ENCODE data around the gene TMCC1. TPM values are rescaled to one million over a fixed set of nuclear protein-coding genes. Genes with fewer than 3 reads are reported as not detected.
A peak's percentile ranks its signal among the peaks of the same experiment; 100 is the strongest.

Gene TMCC1
- total RNA-seq, 2 experiments from 2014 or later: 15.9 to 16.8 TPM

DNA sequence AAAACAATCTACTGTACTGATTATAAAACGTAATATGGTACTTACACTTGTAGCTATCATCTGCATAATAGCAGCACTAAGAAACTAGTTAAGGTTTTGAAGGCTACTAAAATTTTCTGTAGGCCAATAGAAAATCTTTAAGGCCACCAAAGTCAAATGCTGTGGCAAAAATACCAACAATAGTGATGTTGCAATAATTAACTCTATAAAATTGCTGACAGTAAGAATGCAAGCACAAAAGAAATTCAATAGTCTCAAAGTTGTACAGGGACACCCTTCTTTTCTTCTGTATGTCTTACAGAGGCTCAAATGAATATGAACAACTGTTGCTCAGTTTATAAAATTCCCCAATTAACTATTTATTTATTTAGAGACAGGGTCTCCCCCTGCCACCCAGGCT lies 62.0 kb downstream of the TMCC1 start:
- ChIA-PET POLR2A (no interaction called here), CTCF (interaction anchor here (1.1 to 1.5 kb wide), 6 partner anchors 8 to 266 kb away, joined by 3 to 5 read pairs (median 3); no protein-coding TSS in a partner anchor)
- Mint-ChIP-seq H3K4me1 (ENCODE audit: low read depth) (peaks cover 18% of the 10 kb centered on the region), H3K4me3 (no peak overlapping the region), H3K9me3 (ENCODE audit: insufficient read depth) (no peaks in the 10 kb centered on the region), H3K36me3 (ENCODE audit: low read depth) (no peaks in the 10 kb centered on the region), H3K27ac (no peak overlapping the region), H3K27me3 (ENCODE audit: low read depth) (no peaks in the 10 kb centered on the region)
- ATAC-seq (no peak), DNase-seq (no peak)

DNA sequence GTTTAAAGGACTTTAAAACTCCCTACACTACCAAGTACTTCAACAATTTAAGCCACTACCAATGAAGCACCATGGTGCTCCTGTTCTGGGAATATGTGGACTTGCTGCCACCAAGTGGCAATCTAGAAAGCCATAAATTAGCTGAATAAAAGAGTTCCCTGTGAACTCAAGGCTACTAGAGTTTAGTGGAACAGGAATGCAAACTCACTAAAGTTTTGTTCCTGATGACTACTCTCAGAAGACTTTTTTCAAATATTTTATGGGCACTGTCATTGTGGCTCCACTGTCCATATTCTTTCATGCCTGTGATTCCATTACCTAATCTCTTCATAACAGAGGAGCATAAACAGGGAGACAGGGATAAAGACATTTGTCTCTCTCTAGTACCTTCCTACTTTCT lies 63.9 kb downstream of the TMCC1 start:
- Mint-ChIP-seq H3K27me3 (ENCODE audit: low read depth) (no peaks in the 10 kb centered on the region), H3K9me3 (ENCODE audit: insufficient read depth) (no peaks in the 10 kb centered on the region), H3K27ac (no peak overlapping the region), H3K4me1 (ENCODE audit: low read depth) (peaks cover 22% of the 10 kb centered on the region), H3K4me3 (no peak overlapping the region), H3K36me3 (ENCODE audit: low read depth) (no peaks in the 10 kb centered on the region)
- POLR2A ChIA-PET: no interaction called here
- ATAC-seq: peak; percentile 61
- peak; percentile 28 for DNase-seq
- CTCF ChIA-PET: interaction anchor here (1.0 to 2.5 kb wide), 7 partner anchors 84 to 339 kb away, joined by 3 to 10 read pairs (median 5); no protein-coding TSS in a partner anchor

DNA sequence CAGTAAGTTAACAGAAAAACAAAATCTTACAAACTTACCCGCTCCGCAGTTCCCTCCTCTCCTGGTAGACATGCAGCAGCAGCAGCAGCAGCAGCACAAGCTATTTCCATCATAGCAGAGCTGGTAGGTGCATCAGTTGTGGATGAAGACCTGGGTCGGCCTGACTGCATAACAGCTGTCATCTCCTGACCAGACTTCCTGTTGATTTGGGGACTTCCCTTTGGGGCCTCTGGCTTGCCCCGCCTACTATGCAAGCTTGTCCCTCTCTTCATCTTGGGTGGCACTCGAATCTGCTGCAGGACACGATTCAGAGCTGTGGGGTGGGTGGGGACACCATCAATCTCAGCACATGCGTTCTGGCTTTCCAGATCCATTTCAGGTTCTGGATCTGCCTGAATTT lies 65.7 kb downstream of the TMCC1 start:
- ATAC-seq: peak; percentile 68
- CTCF ChIA-PET: interaction anchor here (1.0 to 2.3 kb wide), 5 partner anchors 114 to 338 kb away, joined by 3 to 13 read pairs (median 5); no protein-coding TSS in a partner anchor
- Mint-ChIP-seq H3K27me3 (ENCODE audit: low read depth) (no peaks in the 10 kb centered on the region), H3K4me1 (ENCODE audit: low read depth) (peaks cover 22% of the 10 kb centered on the region), H3K27ac (peak overlapping the region; percentile 8), H3K9me3 (ENCODE audit: insufficient read depth) (no peaks in the 10 kb centered on the region), H3K36me3 (ENCODE audit: low read depth) (no peaks in the 10 kb centered on the region), H3K4me3 (no peak overlapping the region)
- POLR2A ChIA-PET: interaction anchor here (0.6 to 0.7 kb wide), 2 partner anchors 325 to 392 kb away, joined by 3 read pairs; no protein-coding TSS in a partner anchor
- DNase-seq: peak; percentile 60

DNA sequence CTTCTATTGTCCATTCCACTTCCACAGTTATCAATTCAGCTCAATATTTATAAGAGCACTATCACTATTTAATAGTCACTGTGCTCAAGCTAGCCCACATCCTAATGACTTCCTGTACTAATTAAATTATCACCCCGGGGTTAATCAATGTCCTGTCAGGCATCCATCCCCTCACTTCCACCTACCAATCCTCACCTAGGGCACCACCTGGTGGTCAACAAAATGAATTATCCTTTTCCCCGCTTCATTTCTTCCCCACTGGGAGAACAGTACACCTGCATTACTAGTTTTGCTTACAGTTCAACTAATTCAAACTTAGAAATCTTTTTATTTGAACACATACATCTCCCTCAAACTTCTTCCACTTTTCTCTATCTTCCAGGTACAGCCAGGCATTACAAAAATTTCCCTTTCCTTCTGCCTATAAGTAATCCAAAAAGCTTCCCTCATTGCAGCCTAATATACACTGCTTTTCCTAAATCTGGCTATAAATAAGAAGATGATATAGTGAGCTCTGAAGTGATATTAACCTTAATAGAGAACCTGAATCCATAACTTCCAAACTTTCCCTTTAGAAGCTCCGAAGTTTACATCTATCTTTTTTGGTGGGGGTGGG lies 68.5 kb downstream of the TMCC1 start:
- H3K4me1 Mint-ChIP-seq (ENCODE audit: low read depth): peaks cover 22% of the 10 kb centered on the region
- ChIA-PET POLR2A (no interaction called here), CTCF (interaction anchor here (0.6 to 3.3 kb wide), 19 partner anchors 10 to 442 kb away, joined by 3 to 27 read pairs (median 4); no protein-coding TSS in a partner anchor)
- H3K27ac Mint-ChIP-seq: no peak overlapping the region
- no peak overlapping the region for H3K4me3 Mint-ChIP-seq
- H3K36me3 Mint-ChIP-seq (ENCODE audit: low read depth): no peaks in the 10 kb centered on the region
- H3K27me3 Mint-ChIP-seq (ENCODE audit: low read depth): no peaks in the 10 kb centered on the region
- peak; percentile 63 for DNase-seq
- peak; percentile 60 for ATAC-seq
- no peaks in the 10 kb centered on the region for H3K9me3 Mint-ChIP-seq (ENCODE audit: insufficient read depth)

DNA sequence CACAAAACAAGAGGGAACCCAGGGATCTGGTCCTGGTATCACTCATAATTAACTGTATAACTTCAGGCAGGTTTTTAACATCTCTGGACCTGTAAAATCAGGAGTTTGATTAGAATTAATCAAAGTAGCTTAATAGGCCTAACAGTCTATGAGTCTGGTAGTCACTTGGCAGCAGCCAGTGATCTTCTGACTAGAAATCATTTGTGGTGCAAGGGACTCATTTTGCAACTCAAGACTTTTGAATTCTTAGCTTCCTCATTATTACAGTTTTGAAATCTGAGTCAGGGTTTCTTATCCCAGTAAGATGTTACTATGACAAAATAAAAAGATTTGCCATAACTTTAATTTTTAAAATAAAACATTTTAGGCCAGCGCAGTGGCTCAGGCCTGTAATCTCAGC lies 70.8 kb downstream of the TMCC1 start:
- DNase-seq (no peak), ATAC-seq (no peak)
- no peaks in the 10 kb centered on the region for H3K27me3 Mint-ChIP-seq (ENCODE audit: low read depth)
- peaks cover 15% of the 10 kb centered on the region for H3K4me1 Mint-ChIP-seq (ENCODE audit: low read depth)
- H3K27ac Mint-ChIP-seq: no peak overlapping the region
- ChIA-PET POLR2A (no interaction called here), CTCF (interaction anchor here (1.1 kb wide), 1 partner anchor 14 kb away, joined by 3 read pairs; no protein-coding TSS in a partner anchor)
- H3K36me3 Mint-ChIP-seq (ENCODE audit: low read depth): no peaks in the 10 kb centered on the region
- H3K9me3 Mint-ChIP-seq (ENCODE audit: insufficient read depth): no peaks in the 10 kb centered on the region
- no peak overlapping the region for H3K4me3 Mint-ChIP-seq

DNA sequence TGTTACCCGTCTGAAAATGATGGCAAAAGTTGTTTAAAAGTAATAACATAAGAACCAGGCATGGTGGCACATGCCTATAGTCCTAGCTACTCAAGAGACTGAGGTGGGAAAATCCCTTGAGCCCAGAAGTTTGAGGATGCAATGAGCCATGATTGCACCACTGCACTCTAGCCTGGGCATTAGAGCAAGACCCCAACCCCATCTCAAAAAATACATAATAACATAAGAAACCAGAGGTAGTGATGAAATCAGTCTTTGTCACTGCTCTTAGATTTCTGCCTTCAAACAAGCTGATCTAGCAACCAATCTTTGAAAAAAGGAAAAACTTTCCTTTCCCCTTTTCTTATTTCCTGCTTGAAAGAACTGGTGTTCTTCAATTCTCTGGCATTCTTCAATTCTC lies 71.3 kb downstream of the TMCC1 start:
- H3K4me3 Mint-ChIP-seq: no peak overlapping the region
- H3K9me3 Mint-ChIP-seq (ENCODE audit: insufficient read depth): no peaks in the 10 kb centered on the region
- ChIA-PET POLR2A (no interaction called here), CTCF (interaction anchor here (1.1 kb wide), 1 partner anchor 15 kb away, joined by 3 read pairs; no protein-coding TSS in a partner anchor)
- no peaks in the 10 kb centered on the region for H3K36me3 Mint-ChIP-seq (ENCODE audit: low read depth)
- H3K27me3 Mint-ChIP-seq (ENCODE audit: low read depth): no peaks in the 10 kb centered on the region
- H3K27ac Mint-ChIP-seq: no peak overlapping the region
- ATAC-seq: no peak
- H3K4me1 Mint-ChIP-seq (ENCODE audit: low read depth): peaks cover 10% of the 10 kb centered on the region
- no peak for DNase-seq

DNA sequence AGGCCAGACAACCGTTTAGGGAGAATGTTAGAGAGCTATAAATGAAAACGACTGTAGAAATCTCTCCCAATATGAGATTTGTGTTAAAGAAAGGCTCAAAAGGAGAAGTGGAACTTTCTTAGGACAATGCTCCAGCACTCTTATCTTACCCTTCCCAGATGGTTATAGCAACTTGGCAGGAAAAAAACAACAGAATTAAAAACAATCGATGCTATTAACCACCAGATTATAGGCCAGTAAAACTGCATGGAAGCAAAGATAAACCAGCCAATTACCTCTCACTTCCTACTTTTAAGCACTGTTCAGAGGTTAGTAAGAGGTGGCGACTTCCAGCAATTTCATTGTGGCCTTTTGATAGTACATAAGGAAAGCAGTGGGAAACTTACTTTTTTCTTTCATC lies 72.9 kb downstream of the TMCC1 start:
- no peaks in the 10 kb centered on the region for H3K9me3 Mint-ChIP-seq (ENCODE audit: insufficient read depth)
- ChIA-PET POLR2A (no interaction called here), CTCF (interaction anchor here (1.0 kb wide), 1 partner anchor 193 kb away, joined by 4 read pairs; no protein-coding TSS in a partner anchor)
- no peaks in the 10 kb centered on the region for H3K36me3 Mint-ChIP-seq (ENCODE audit: low read depth)
- ATAC-seq: no peak
- no peak overlapping the region for H3K4me3 Mint-ChIP-seq
- no peak overlapping the region for H3K27ac Mint-ChIP-seq
- peaks cover 4% of the 10 kb centered on the region for H3K4me1 Mint-ChIP-seq (ENCODE audit: low read depth)
- DNase-seq: no peak
- H3K27me3 Mint-ChIP-seq (ENCODE audit: low read depth): no peaks in the 10 kb centered on the region

DNA sequence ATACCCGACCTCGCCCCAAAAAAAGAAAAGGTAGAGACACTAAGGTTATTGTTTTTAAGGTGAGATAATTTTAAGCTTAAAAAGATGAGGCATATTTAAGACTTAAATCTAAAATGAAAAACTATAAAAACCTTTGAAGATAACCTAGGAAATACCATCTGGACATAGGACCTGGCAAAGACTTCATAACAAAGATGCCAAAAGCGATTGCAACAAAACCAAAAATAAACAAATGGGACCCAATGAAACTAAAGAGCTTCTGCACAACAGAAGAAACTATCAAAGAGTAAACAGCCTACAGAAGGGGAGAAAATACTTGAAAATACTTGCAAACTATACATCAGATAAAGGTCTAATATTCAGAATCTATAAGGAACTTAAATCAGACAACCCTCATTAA lies 80.9 kb downstream of the TMCC1 start:
- H3K27me3 Mint-ChIP-seq (ENCODE audit: low read depth): no peaks in the 10 kb centered on the region
- ATAC-seq (no peak), DNase-seq (no peak)
- ChIA-PET POLR2A (no interaction called here), CTCF (interaction anchor here (1.0 to 1.2 kb wide), 2 partner anchors 13 to 322 kb away, joined by 3 read pairs; no protein-coding TSS in a partner anchor)
- no peak overlapping the region for H3K4me3 Mint-ChIP-seq
- H3K4me1 Mint-ChIP-seq (ENCODE audit: low read depth): no peaks in the 10 kb centered on the region
- peaks cover 5% of the 10 kb centered on the region for H3K9me3 Mint-ChIP-seq (ENCODE audit: insufficient read depth)
- H3K36me3 Mint-ChIP-seq (ENCODE audit: low read depth): peaks cover 5% of the 10 kb centered on the region
- no peak overlapping the region for H3K27ac Mint-ChIP-seq

DNA sequence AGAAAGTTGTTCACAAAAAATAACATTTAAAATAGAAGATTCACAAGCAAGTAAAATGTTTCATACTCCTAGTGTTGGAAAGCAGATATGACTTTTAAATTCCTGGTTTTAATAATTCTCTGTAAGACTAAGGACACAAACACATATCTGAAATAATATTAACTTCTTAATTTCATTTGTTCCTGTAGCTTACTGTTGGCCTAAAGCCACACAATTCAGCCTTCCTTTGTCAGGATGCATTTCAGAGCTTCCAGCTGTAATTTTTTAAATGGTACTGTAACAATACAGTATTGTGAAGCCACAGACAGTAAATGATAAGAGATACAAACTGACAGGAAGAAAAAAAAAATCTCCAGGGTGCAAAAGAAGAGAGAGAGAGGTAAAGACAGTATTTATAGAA lies 84.2 kb downstream of the TMCC1 start:
- Mint-ChIP-seq H3K27me3 (ENCODE audit: low read depth) (no peaks in the 10 kb centered on the region), H3K27ac (no peak overlapping the region), H3K36me3 (ENCODE audit: low read depth) (peaks cover 2% of the 10 kb centered on the region), H3K4me1 (ENCODE audit: low read depth) (no peaks in the 10 kb centered on the region), H3K9me3 (ENCODE audit: insufficient read depth) (peaks cover 2% of the 10 kb centered on the region), H3K4me3 (no peak overlapping the region)
- DNase-seq: no peak
- POLR2A ChIA-PET: no interaction called here
- ATAC-seq: no peak
- CTCF ChIA-PET: interaction anchor here (1.2 to 1.4 kb wide), 2 partner anchors 15 to 17 kb away, joined by 3 to 5 read pairs; no protein-coding TSS in a partner anchor

DNA sequence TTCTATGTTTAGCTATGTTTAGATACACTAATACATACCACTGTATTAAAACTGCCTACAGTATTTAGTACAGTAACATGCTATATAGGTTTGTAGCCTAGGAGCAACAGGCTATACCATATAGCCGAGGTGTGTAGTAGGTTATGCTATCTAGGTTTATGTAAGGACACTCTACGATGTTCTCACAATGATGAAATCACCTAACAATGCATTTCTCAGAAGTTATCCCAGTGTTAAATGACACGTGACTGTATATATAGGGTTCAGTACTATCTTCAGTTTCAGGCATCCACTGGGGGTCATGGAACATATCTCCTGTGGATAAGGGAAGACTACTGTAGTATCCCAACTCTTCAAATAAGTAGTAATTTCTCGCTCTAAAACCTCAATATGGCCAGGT lies 97.4 kb downstream of the TMCC1 start:
- CTCF ChIA-PET: interaction anchor here (0.6 kb wide), 1 partner anchor 203 kb away, joined by 3 read pairs; no protein-coding TSS in a partner anchor
- Mint-ChIP-seq H3K27ac (no peak overlapping the region), H3K36me3 (ENCODE audit: low read depth) (no peaks in the 10 kb centered on the region)

DNA sequence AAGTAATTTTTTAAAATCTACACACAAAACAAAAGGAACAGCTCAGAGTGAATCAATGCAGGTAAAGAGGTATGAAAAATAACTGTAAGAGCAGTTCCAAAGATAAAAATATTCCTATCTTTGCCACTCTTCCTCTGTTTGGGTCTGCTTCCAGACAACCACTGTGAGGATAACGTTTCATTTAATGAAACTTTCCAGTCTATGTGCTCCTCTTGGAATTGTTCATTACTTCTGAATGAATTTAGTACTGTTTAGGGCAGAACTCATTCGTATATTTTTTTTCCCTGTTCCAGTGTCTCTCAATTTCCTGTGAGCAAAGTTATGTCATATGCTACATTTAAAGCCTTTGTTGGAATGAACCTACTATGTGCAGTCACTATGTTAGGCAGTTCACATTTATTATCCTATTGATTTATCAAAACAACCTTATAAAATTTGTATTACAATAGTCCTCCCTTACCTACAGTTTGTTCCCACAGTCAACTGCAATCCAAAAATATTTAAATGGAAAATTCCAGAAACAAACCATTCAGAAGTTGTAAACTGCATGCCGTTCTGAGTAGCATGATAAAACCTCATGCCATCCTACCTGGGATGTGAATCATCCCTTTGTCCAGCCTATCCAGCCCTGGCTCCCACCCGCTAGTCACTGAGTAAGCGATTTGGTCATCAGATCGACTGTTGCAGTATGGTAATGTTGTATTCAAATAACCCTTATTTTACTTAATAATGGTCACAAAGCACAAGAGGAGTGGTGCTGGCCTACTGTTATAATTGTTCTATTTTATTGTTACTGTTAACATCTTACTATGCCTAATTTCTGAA lies 98.1 kb downstream of the TMCC1 start:
- Mint-ChIP-seq H3K4me1 (ENCODE audit: low read depth) (peaks cover 17% of the 10 kb centered on the region), H3K9me3 (ENCODE audit: insufficient read depth) (no peaks in the 10 kb centered on the region), H3K27ac (no peak overlapping the region), H3K36me3 (ENCODE audit: low read depth) (no peaks in the 10 kb centered on the region), H3K4me3 (no peak overlapping the region), H3K27me3 (ENCODE audit: low read depth) (no peaks in the 10 kb centered on the region)
- DNase-seq: no peak
- ChIA-PET CTCF (no interaction called here), POLR2A (no interaction called here)
- ATAC-seq: no peak

More for the DNA sequence above, 97.4 kb downstream of the TMCC1 start:
- Mint-ChIP-seq H3K9me3 (ENCODE audit: insufficient read depth) (no peaks in the 10 kb centered on the region), H3K4me3 (no peak overlapping the region), H3K27me3 (ENCODE audit: low read depth) (no peaks in the 10 kb centered on the region), H3K4me1 (ENCODE audit: low read depth) (peaks cover 17% of the 10 kb centered on the region)
- DNase-seq: no peak
- ATAC-seq: no peak
- POLR2A ChIA-PET: no interaction called here

All from activated CD8-positive, alpha-beta T cell treated with anti-CD3 and anti-CD28 coated beads, Interleukin-2, amount 10 ng/mL, durations not matched to agents 7 days and 5 days (primary cell).